Activated naive CD4-positive, alpha-beta T cell treated with anti-CD3 and anti-CD28 coated beads, Interleukin-2, amount 50 U/mL, for 72 hours (primary cell): ENCODE data around the gene COL2A1. TPM values are rescaled to one million over a fixed set of nuclear protein-coding genes. Genes with fewer than 3 reads are reported as not detected.
"Not testable (repeated sequence)": the region's sequence is repeated elsewhere in the genome, so short reads cannot be mapped to it uniquely, and the experiment has no call there.

Source experiments
- ATAC-seq, 2 donors: fragments of 150-1000 bp; cut with Tn5 transposase; 2 replicates each; pipeline ENCODE4 v1.10.0; 2021; ENCODE audit warnings: mild to moderate bottlenecking in 2 of 2, moderate library complexity in 2 of 2
- DNase-seq, 2 donors: peaks; one replicate each; pipeline ENCODE4 v3.0.0; 2021 to 2022; ENCODE audit warnings: low spot score in 2 of 2
- H3K27ac Mint-ChIP-seq, 2 donors: one replicate each; pipeline ENCODE4 v1.8.0; 2022; ENCODE audit warnings: mild to moderate bottlenecking in 2 of 2, mixed read lengths in 2 of 2
- H3K36me3 Mint-ChIP-seq, 2 donors: one replicate each; pipeline ENCODE4 v1.8.0; 2022; ENCODE audit warnings: mixed read lengths in 2 of 2
- H3K9me3 Mint-ChIP-seq, 2 donors: one replicate each; pipeline ENCODE4 v1.8.0; 2022; ENCODE audit warnings: mixed read lengths in 2 of 2
- total RNA-seq, 2 donors: library from RNA; stranded (reverse); gene quantifications; one replicate each; pipeline ENCODE4 v1.2.3, GENCODE V29; 2022

Gene COL2A1
- total RNA-seq, 2 donors from 2014 or later = not detected

GRCh38 chr12:47977772-47978597 lies 26.3 kb downstream of the COL2A1 start:
- no peak for DNase-seq
- no peaks in the 10 kb centered on the region for H3K9me3 Mint-ChIP-seq
- ATAC-seq = no peak
- H3K27ac Mint-ChIP-seq = peak overlapping the region; percentile 26 to 65
- no peaks in the 10 kb centered on the region for H3K36me3 Mint-ChIP-seq

- Mint-ChIP-seq H3K9me3 (no peaks in the 10 kb centered on the region), H3K27ac (peak overlapping the region; percentile 26 to 65), H3K36me3 (no peaks in the 10 kb centered on the region)
- DNase-seq (no peak), ATAC-seq (no peak)
These were observed 27.1 kb downstream of the COL2A1 start for GRCh38 chr12:47977046-47977771.

- ATAC-seq (no peak), DNase-seq (no peak)
- Mint-ChIP-seq H3K36me3 (no peaks in the 10 kb centered on the region), H3K9me3 (no peaks in the 10 kb centered on the region), H3K27ac (no peak overlapping the region)
These were observed 28.5 kb downstream of the COL2A1 start for GRCh38 chr12:47975816-47976215.

GRCh38 chr12:47975036-47975620 lies 29.1 kb downstream of the COL2A1 start:
- Mint-ChIP-seq H3K36me3 (no peaks in the 10 kb centered on the region), H3K27ac (peak overlapping the region in 1 of 2 donors; percentile 25), H3K9me3 (no peaks in the 10 kb centered on the region)
- ATAC-seq (no peak), DNase-seq (no peak)

GRCh38 chr12:47973870-47974269 lies 30.4 kb downstream of the COL2A1 start:
- no peaks in the 10 kb centered on the region for H3K36me3 Mint-ChIP-seq
- H3K9me3 Mint-ChIP-seq = no peaks in the 10 kb centered on the region
- DNase-seq (no peak), ATAC-seq (no peak)
- H3K27ac Mint-ChIP-seq = no peak overlapping the region

GRCh38 chr12:47972895-47973294 lies 31.4 kb downstream of the COL2A1 start:
- H3K27ac Mint-ChIP-seq = no peak overlapping the region
- ATAC-seq = no peak
- DNase-seq = no peak
- H3K36me3 Mint-ChIP-seq = no peaks in the 10 kb centered on the region
- H3K9me3 Mint-ChIP-seq = no peaks in the 10 kb centered on the region

- DNase-seq = no peak
- Mint-ChIP-seq H3K9me3 (no peaks in the 10 kb centered on the region), H3K27ac (no peak overlapping the region)
These were observed 33.4 kb downstream of the COL2A1 start for GRCh38 chr12:47970843-47971242.

GRCh38 chr12:47969845-47970244 lies 34.4 kb downstream of the COL2A1 start:
- H3K36me3 Mint-ChIP-seq = peaks cover 20 to 28% of the 10 kb centered on the region in 2 donors
- no peak overlapping the region for H3K27ac Mint-ChIP-seq
- DNase-seq = no peak
- no peak for ATAC-seq
- no peaks in the 10 kb centered on the region for H3K9me3 Mint-ChIP-seq

More at GRCh38 chr12:47970843-47971242, 33.4 kb downstream of the COL2A1 start:
- peaks cover 10 to 18% of the 10 kb centered on the region in 2 donors for H3K36me3 Mint-ChIP-seq
- no peak for ATAC-seq

- ATAC-seq = no peak
- Mint-ChIP-seq H3K9me3 (no peaks in the 10 kb centered on the region), H3K36me3 (peaks cover 36 to 43% of the 10 kb centered on the region in 2 donors), H3K27ac (peak overlapping the region in 1 of 2 donors; percentile 78)
- DNase-seq = no peak
These were observed 36.6 kb downstream of the COL2A1 start for GRCh38 chr12:47967461-47968321.

GRCh38 chr12:47965581-47965980 lies 38.7 kb downstream of the COL2A1 start:
- peak overlapping the region in 1 of 2 donors; percentile 65 for H3K27ac Mint-ChIP-seq
- DNase-seq (no peak), ATAC-seq (no peak)
- no peaks in the 10 kb centered on the region for H3K9me3 Mint-ChIP-seq
- H3K36me3 Mint-ChIP-seq = peaks cover 36 to 43% of the 10 kb centered on the region in 2 donors

- H3K36me3 Mint-ChIP-seq = peaks cover 43 to 49% of the 10 kb centered on the region in 2 donors
- H3K9me3 Mint-ChIP-seq = peaks cover 0 to 8% of the 10 kb centered on the region in 2 donors
- ATAC-seq (peak in 1 of 2 donors; percentile 16), DNase-seq (no peak)
- peak overlapping the region; percentile 56 to 96 for H3K27ac Mint-ChIP-seq
These were observed 40.1 kb downstream of the COL2A1 start for GRCh38 chr12:47964106-47964728.

- Mint-ChIP-seq H3K9me3 (peaks cover 1 to 10% of the 10 kb centered on the region in 2 donors), H3K27ac (peak within 1 kb of the TSS; percentile 96 to 97), H3K36me3 (peaks cover 43 to 51% of the 10 kb centered on the region in 2 donors)
- ATAC-seq (peak; percentile 94 to 96), DNase-seq (peak; percentile 95)
These were observed 40.8 kb downstream of the COL2A1 start, which contains the start of gene TMEM106C for GRCh38 chr12:47963340-47964040. TSS of gene TMEM106C (plus strand) at chr12:47963596. CDS start at chr12:47964237, 641 bp downstream.

- ATAC-seq = no peak
- DNase-seq = no peak
- peaks cover 43 to 54% of the 10 kb centered on the region in 2 donors for H3K36me3 Mint-ChIP-seq
- H3K9me3 Mint-ChIP-seq = peaks cover 3 to 12% of the 10 kb centered on the region in 2 donors
- no peak overlapping the region for H3K27ac Mint-ChIP-seq
These were observed 42.1 kb downstream of the COL2A1 start for GRCh38 chr12:47962198-47962597.

- not testable (repeated sequence) for H3K27ac Mint-ChIP-seq, DNase-seq, ATAC-seq
- Mint-ChIP-seq H3K36me3 (peaks cover 5 to 20% of the 10 kb centered on the region in 2 donors), H3K9me3 (peaks cover 3 to 12% of the 10 kb centered on the region in 2 donors)
These were observed 46.6 kb downstream of the COL2A1 start for GRCh38 chr12:47957671-47958070.

GRCh38 chr12:47955059-47955458 lies 49.2 kb downstream of the COL2A1 start:
- H3K9me3 Mint-ChIP-seq = peaks cover 3 to 12% of the 10 kb centered on the region in 2 donors
- peaks cover 5 to 15% of the 10 kb centered on the region in 2 donors for H3K36me3 Mint-ChIP-seq
- ATAC-seq (no peak), DNase-seq (no peak)
- no peak overlapping the region for H3K27ac Mint-ChIP-seq
